IgD-negative memory B cell (primary cell): ENCODE results near the gene STX16. TPM values are rescaled to one million over a fixed set of nuclear protein-coding genes. Genes with fewer than 3 reads are reported as not detected.

ENCODE experiments used
- H3K27ac Mint-ChIP-seq, 3 donors: one replicate each; pipeline ENCODE4 v1.8.0; 2020 to 2022; ENCODE audit warnings: mild to moderate bottlenecking in 3 of 3, mixed read lengths in 3 of 3, moderate library complexity in 1 of 3
- H3K27me3 Mint-ChIP-seq: one replicate; pipeline ENCODE4 v1.8.0; 2021; ENCODE audit warnings: mixed read lengths
- H3K36me3 Mint-ChIP-seq: one replicate; pipeline ENCODE4 v1.8.0; 2020; ENCODE audit warnings: mild to moderate bottlenecking, mixed read lengths
- H3K4me1 Mint-ChIP-seq, 3 donors: one replicate each; pipeline ENCODE4 v1.8.0; 2020 to 2022; ENCODE audit warnings: mixed read lengths in 3 of 3, mild to moderate bottlenecking in 1 of 3
- H3K4me3 Mint-ChIP-seq, 4 donors: one replicate each; pipeline ENCODE4 v1.8.0; 2020 to 2022; ENCODE audit warnings: mild to moderate bottlenecking in 4 of 4, mixed read lengths in 4 of 4, moderate library complexity in 3 of 4
- H3K9me3 Mint-ChIP-seq, 3 donors: one replicate each; pipeline ENCODE4 v1.8.0; 2020 to 2021; ENCODE audit warnings: mixed read lengths in 3 of 3, mild to moderate bottlenecking in 1 of 3
- polyA plus RNA-seq: library from polyadenylated mRNA; unstranded; fragments of 300-500 nt; fragmentation: Illumina TruSeq; gene quantifications from one replicate; pipeline ENCODE4 v1.2.3, GENCODE V29; 2021

Gene STX16
- polyA plus RNA-seq, 1 donor from 2014 or later, result 18.7 TPM

- H3K4me3 Mint-ChIP-seq, result no peak overlapping the region
- H3K4me1 Mint-ChIP-seq, result no peaks in the 10 kb centered on the region
- no peaks in the 10 kb centered on the region for H3K9me3 Mint-ChIP-seq
- peaks cover 2% of the 10 kb centered on the region for H3K36me3 Mint-ChIP-seq
- H3K27ac Mint-ChIP-seq, result no peak overlapping the region
- no peaks in the 10 kb centered on the region for H3K27me3 Mint-ChIP-seq
Measured at GRCh38 chr20:58714923-58715351, 63.9 kb downstream of the STX16 start.

- no peaks in the 10 kb centered on the region for H3K4me1 Mint-ChIP-seq
- no peak overlapping the region for H3K27ac Mint-ChIP-seq
- no peaks in the 10 kb centered on the region for H3K27me3 Mint-ChIP-seq
- H3K36me3 Mint-ChIP-seq, result peaks cover 2% of the 10 kb centered on the region
- no peak overlapping the region for H3K4me3 Mint-ChIP-seq
- H3K9me3 Mint-ChIP-seq, result no peaks in the 10 kb centered on the region
Measured at GRCh38 chr20:58715391-58715800, 64.3 kb downstream of the STX16 start.

- peaks cover 2% of the 10 kb centered on the region for H3K36me3 Mint-ChIP-seq
- no peaks in the 10 kb centered on the region for H3K4me1 Mint-ChIP-seq
- no peaks in the 10 kb centered on the region for H3K9me3 Mint-ChIP-seq
- H3K27me3 Mint-ChIP-seq, result peaks cover 5% of the 10 kb centered on the region
- no peak overlapping the region for H3K27ac Mint-ChIP-seq
- H3K4me3 Mint-ChIP-seq, result no peak overlapping the region
Measured at GRCh38 chr20:58715801-58716475, 64.9 kb downstream of the STX16 start.

GRCh38 chr20:58716476-58717277 lies 65.6 kb downstream of the STX16 start:
- H3K4me3 Mint-ChIP-seq, result no peak overlapping the region
- peaks cover 10% of the 10 kb centered on the region for H3K27me3 Mint-ChIP-seq
- H3K9me3 Mint-ChIP-seq, result peaks cover 0 to 2% (median 0%) of the 10 kb centered on the region in 3 donors
- H3K36me3 Mint-ChIP-seq, result peaks cover 2% of the 10 kb centered on the region
- H3K4me1 Mint-ChIP-seq, result no peaks in the 10 kb centered on the region
- no peak overlapping the region for H3K27ac Mint-ChIP-seq

GRCh38 chr20:58717278-58718091 lies 66.4 kb downstream of the STX16 start:
- Mint-ChIP-seq H3K27ac (no peak overlapping the region), H3K36me3 (peaks cover 2% of the 10 kb centered on the region)

GRCh38 chr20:58718121-58718563 lies 67.1 kb downstream of the STX16 start:
- no peak overlapping the region for H3K4me3 Mint-ChIP-seq
- no peaks in the 10 kb centered on the region for H3K4me1 Mint-ChIP-seq
- H3K36me3 Mint-ChIP-seq, result peaks cover 2% of the 10 kb centered on the region
- peaks cover 21% of the 10 kb centered on the region for H3K27me3 Mint-ChIP-seq
- H3K9me3 Mint-ChIP-seq, result peaks cover 0 to 2% (median 0%) of the 10 kb centered on the region in 3 donors
- H3K27ac Mint-ChIP-seq, result no peak overlapping the region

More at GRCh38 chr20:58717278-58718091, 66.4 kb downstream of the STX16 start:
- H3K27me3 Mint-ChIP-seq, result peaks cover 15% of the 10 kb centered on the region
- peaks cover 0 to 2% (median 0%) of the 10 kb centered on the region in 3 donors for H3K9me3 Mint-ChIP-seq
- no peak overlapping the region for H3K4me3 Mint-ChIP-seq
- H3K4me1 Mint-ChIP-seq, result no peaks in the 10 kb centered on the region

GRCh38 chr20:58718729-58719128 lies 67.6 kb downstream of the STX16 start:
- Mint-ChIP-seq H3K4me3 (no peak overlapping the region), H3K36me3 (peaks cover under 1% of the 10 kb centered on the region), H3K27me3 (peaks cover 24% of the 10 kb centered on the region), H3K27ac (peak overlapping the region in 1 of 3 donors; percentile 53), H3K4me1 (no peaks in the 10 kb centered on the region), H3K9me3 (peaks cover 0 to 2% (median 1%) of the 10 kb centered on the region in 3 donors)

GRCh38 chr20:58719258-58719657 lies 68.2 kb downstream of the STX16 start:
- Mint-ChIP-seq H3K27ac (no peak overlapping the region), H3K4me3 (no peak overlapping the region), H3K27me3 (peaks cover 27% of the 10 kb centered on the region), H3K9me3 (peaks cover 0 to 2% (median 1%) of the 10 kb centered on the region in 3 donors), H3K4me1 (no peaks in the 10 kb centered on the region), H3K36me3 (no peaks in the 10 kb centered on the region)

- peak overlapping the region in 1 of 3 donors; percentile 39 for H3K27ac Mint-ChIP-seq
- H3K9me3 Mint-ChIP-seq, result peaks cover 0 to 2% (median 1%) of the 10 kb centered on the region in 3 donors
Measured at GRCh38 chr20:58719971-58720371, 68.9 kb downstream of the STX16 start.

GRCh38 chr20:58720890-58721289 lies 69.8 kb downstream of the STX16 start:
- peaks cover 27% of the 10 kb centered on the region for H3K27me3 Mint-ChIP-seq
- H3K9me3 Mint-ChIP-seq, result peaks cover 0 to 2% (median 1%) of the 10 kb centered on the region in 3 donors
- H3K27ac Mint-ChIP-seq, result no peak overlapping the region
- no peak overlapping the region for H3K4me3 Mint-ChIP-seq
- no peaks in the 10 kb centered on the region for H3K4me1 Mint-ChIP-seq
- H3K36me3 Mint-ChIP-seq, result no peaks in the 10 kb centered on the region

More at GRCh38 chr20:58719971-58720371, 68.9 kb downstream of the STX16 start:
- H3K36me3 Mint-ChIP-seq, result no peaks in the 10 kb centered on the region
- H3K4me1 Mint-ChIP-seq, result no peaks in the 10 kb centered on the region
- H3K27me3 Mint-ChIP-seq, result peaks cover 27% of the 10 kb centered on the region
- H3K4me3 Mint-ChIP-seq, result no peak overlapping the region

GRCh38 chr20:58721951-58722778 lies 71.1 kb downstream of the STX16 start:
- H3K9me3 Mint-ChIP-seq, result peaks cover 6 to 8% (median 7%) of the 10 kb centered on the region in 3 donors
- H3K36me3 Mint-ChIP-seq, result peaks cover 2% of the 10 kb centered on the region
- H3K4me1 Mint-ChIP-seq, result no peaks in the 10 kb centered on the region
- no peak overlapping the region for H3K27ac Mint-ChIP-seq
- no peak overlapping the region for H3K4me3 Mint-ChIP-seq
- peaks cover 27% of the 10 kb centered on the region for H3K27me3 Mint-ChIP-seq

- H3K36me3 Mint-ChIP-seq, result peaks cover 2% of the 10 kb centered on the region
- peaks cover 27% of the 10 kb centered on the region for H3K27me3 Mint-ChIP-seq
- H3K4me3 Mint-ChIP-seq, result no peak overlapping the region
- no peaks in the 10 kb centered on the region for H3K4me1 Mint-ChIP-seq
- peaks cover 6 to 15% (median 11%) of the 10 kb centered on the region in 3 donors for H3K9me3 Mint-ChIP-seq
- H3K27ac Mint-ChIP-seq, result no peak overlapping the region
Measured at GRCh38 chr20:58722877-58723627, 72.0 kb downstream of the STX16 start.

- no peak overlapping the region for H3K4me3 Mint-ChIP-seq
- no peaks in the 10 kb centered on the region for H3K4me1 Mint-ChIP-seq
- H3K27ac Mint-ChIP-seq, result no peak overlapping the region
- peaks cover 6 to 15% (median 11%) of the 10 kb centered on the region in 3 donors for H3K9me3 Mint-ChIP-seq
- peaks cover 2% of the 10 kb centered on the region for H3K36me3 Mint-ChIP-seq
- H3K27me3 Mint-ChIP-seq, result peaks cover 29% of the 10 kb centered on the region
Measured at GRCh38 chr20:58723628-58723984, 72.5 kb downstream of the STX16 start.
